H1 (cell line): ENCODE measurements around the gene PDE4D. TPM values are rescaled to one million over a fixed set of nuclear protein-coding genes. Genes with fewer than 3 reads are reported as not detected.

Source experiments
- CTCF ChIA-PET: fragments of 300-600 bp; sonication (Branson Sonifier 250); formaldehyde crosslinking; loops from one replicate; lab custom pipeline; 2021; ENCODE audit not compliant: partially characterized antibody; lab: Charles Lee
- POLR2A ChIA-PET: fragments of 300-600 bp; sonication (Branson Sonifier 250); formaldehyde crosslinking; loops from one replicate; lab custom pipeline; 2021; ENCODE audit warnings: inconsistent platforms; ENCODE audit not compliant: partially characterized antibody; lab: Charles Lee
- DNase-seq, 2 experiments: peaks; one replicate each; pipeline versions ENCODE4 v3.0.0 to v3.0.0-alpha.2; 2010 to 2022; ENCODE audit warnings: low spot score in 2 of 2, low read depth in 1 of 2, mixed read lengths in 1 of 2
- FAIRE-seq: peaks from 2 replicates; lab custom pipeline; 2011; peaks lifted over from hg19 to GRCh38; lab: Jason Lieb, UNC
- H2AFZ ChIP-seq: 2 replicates; pipeline ENCODE4 v1.8.1; 2012; ENCODE audit warnings: low read length, inconsistent platforms
- H2AK5ac ChIP-seq: 2 replicates; pipeline ENCODE4 v1.6.1; 2013; ENCODE audit warnings: low read depth, low read length
- H2BK120ac ChIP-seq: replicated peaks from 2 replicates; pipeline ENCODE3; 2013; ENCODE audit warnings: low read depth, low read length, inconsistent platforms
- H2BK12ac ChIP-seq: 2 replicates; pipeline ENCODE4 v1.6.1; 2013; ENCODE audit warnings: low read depth, low read length
- H2BK15ac ChIP-seq: 2 replicates; pipeline ENCODE4 v1.6.1; 2013; ENCODE audit warnings: low read length
- H2BK20ac ChIP-seq: 2 replicates; pipeline ENCODE4 v1.6.1; 2013; ENCODE audit warnings: low read length
- H2BK5ac ChIP-seq: 2 replicates; pipeline ENCODE4 v1.6.1; 2013; ENCODE audit warnings: low read depth, low read length
- H3K14ac ChIP-seq: 2 replicates; pipeline ENCODE4 v1.6.1; 2013; ENCODE audit warnings: inconsistent platforms; ENCODE audit not compliant: insufficient read length
- H3K18ac ChIP-seq: 2 replicates; pipeline ENCODE4 v1.6.1; 2013; ENCODE audit warnings: low read length; ENCODE audit errors: extremely low read depth
- H3K23ac ChIP-seq: 2 replicates; pipeline ENCODE4 v1.6.1; 2013; ENCODE audit warnings: inconsistent platforms; ENCODE audit not compliant: insufficient read length
- H3K23me2 ChIP-seq: 2 replicates; pipeline ENCODE4 v1.6.1; 2013; ENCODE audit warnings: low read depth, low read length
- H3K27ac ChIP-seq: 2 replicates; pipeline ENCODE4 v1.6.1; 2011; ENCODE audit warnings: low read depth, low read length, inconsistent platforms
- H3K27me3 ChIP-seq, 4 experiments: replicated peaks in 1 of 4; 1 replicate in 1 of 4; 2 replicates in 3 of 4; pipeline versions ENCODE4 v1.6.1 to v1.8.1; 2011 to 2013; ENCODE audit warnings: low read length in 3 of 4, mild to moderate bottlenecking in 3 of 4, inconsistent platforms in 2 of 4, mixed read lengths in 2 of 4, moderate library complexity in 1 of 4; ENCODE audit not compliant: control insufficient read depth in 3 of 4, insufficient read depth in 3 of 4; ENCODE audit errors: extremely low read depth in 1 of 4
- H3K36me3 ChIP-seq, 4 experiments: 2 replicates each; pipeline versions ENCODE4 v1.6.1 to v1.8.1; 2011 to 2013; ENCODE audit warnings: mild to moderate bottlenecking in 4 of 4, low read length in 3 of 4, moderate library complexity in 2 of 4, control low read depth in 1 of 4, inconsistent platforms in 1 of 4; ENCODE audit not compliant: insufficient read depth in 4 of 4, control insufficient read depth in 2 of 4
- H3K4ac ChIP-seq: replicated peaks from 2 replicates; pipeline ENCODE3; 2013; ENCODE audit warnings: low read length, low read depth, mixed read lengths, inconsistent platforms; ENCODE audit not compliant: insufficient read length
- H3K4me1 ChIP-seq, 4 experiments: replicated peaks in 1 of 4; 1 replicate in 1 of 4; 2 replicates in 3 of 4; pipeline versions ENCODE4 v1.6.1 to v1.8.1; 2011 to 2013; ENCODE audit warnings: low read length in 3 of 4, inconsistent platforms in 2 of 4, mixed read lengths in 1 of 4; ENCODE audit not compliant: insufficient read depth in 4 of 4, control insufficient read depth in 3 of 4
- H3K4me2 ChIP-seq, 2 experiments: 2 replicates each; pipeline versions ENCODE4 v1.6.1 to v1.8.1; 2011 to 2013; ENCODE audit warnings: low read depth in 2 of 2, low read length in 2 of 2, control low read depth in 1 of 2, inconsistent platforms in 1 of 2, mild to moderate bottlenecking in 1 of 2; ENCODE audit not compliant: insufficient read depth in 1 of 2
- H3K4me3 ChIP-seq, 4 experiments: fragments of 200-600, 300-600 bp in 1 of 4; sonication (generic), shearing (Covaris generic), sonication (Bioruptor Twin) in 1 of 4; 2 replicates each; pipeline versions ENCODE4 v1.5.1 to v1.8.1; 2011 to 2016; ENCODE audit warnings: low read length in 4 of 4, low read depth in 3 of 4, control low read depth in 2 of 4, inconsistent platforms in 2 of 4, mild to moderate bottlenecking in 2 of 4, mixed read lengths in 1 of 4, moderate library complexity in 1 of 4; ENCODE audit not compliant: insufficient read depth in 2 of 4; ENCODE audit errors: extremely low read depth in 1 of 4
- H3K56ac ChIP-seq: replicated peaks from 2 replicates; pipeline ENCODE3; 2013; ENCODE audit warnings: low read depth, mild to moderate bottlenecking, mixed read lengths, low read length, inconsistent platforms; ENCODE audit not compliant: insufficient read length
- H3K79me1 ChIP-seq: 2 replicates; pipeline ENCODE4 v1.6.1; 2013; ENCODE audit warnings: low read depth, low read length, control low read depth
- H3K79me2 ChIP-seq, 2 experiments: 2 replicates each; pipeline versions ENCODE4 v1.6.1 to v1.8.1; 2012 to 2013; ENCODE audit warnings: low read length in 2 of 2, mild to moderate bottlenecking in 2 of 2, inconsistent platforms in 1 of 2; ENCODE audit not compliant: insufficient read depth in 2 of 2, control insufficient read depth in 1 of 2
- H3K9ac ChIP-seq, 4 experiments: replicated peaks in 1 of 4; 1 replicate in 1 of 4; 2 replicates in 3 of 4; pipeline versions ENCODE4 v1.6.1 to v1.8.1; 2011 to 2013; ENCODE audit warnings: low read depth in 3 of 4, low read length in 3 of 4, control low read depth in 2 of 4, mild to moderate bottlenecking in 2 of 4, moderate library complexity in 2 of 4, inconsistent platforms in 1 of 4; ENCODE audit errors: extremely low read depth in 1 of 4
- H3K9me3 ChIP-seq, 2 experiments: 2 replicates each; pipeline versions ENCODE4 v1.6.1 to v1.8.1; 2012 to 2013; ENCODE audit warnings: mild to moderate bottlenecking in 2 of 2, moderate library complexity in 2 of 2, control low read depth in 1 of 2, inconsistent platforms in 1 of 2, low read depth in 1 of 2, low read length in 1 of 2, mixed read lengths in 1 of 2; ENCODE audit not compliant: insufficient read depth in 2 of 2
- H4K20me1 ChIP-seq, 2 experiments: replicated peaks in 1 of 2; 2 replicates each; pipeline versions ENCODE3 to v1.8.1; 2011 to 2013; ENCODE audit warnings: inconsistent platforms in 2 of 2, low read length in 2 of 2, mild to moderate bottlenecking in 1 of 2; ENCODE audit not compliant: insufficient read depth in 2 of 2, control insufficient read depth in 1 of 2
- H4K5ac ChIP-seq: 2 replicates; pipeline ENCODE4 v1.6.1; 2013; ENCODE audit warnings: low read length, low read depth, mixed read lengths, inconsistent platforms; ENCODE audit not compliant: insufficient read length
- H4K8ac ChIP-seq: 2 replicates; pipeline ENCODE4 v1.8.0; 2013; ENCODE audit warnings: mild to moderate bottlenecking, moderate library complexity, low read length, inconsistent platforms; ENCODE audit not compliant: insufficient read depth; ENCODE audit errors: extremely low read depth
- H4K91ac ChIP-seq: replicated peaks from 2 replicates; pipeline ENCODE3; 2013; ENCODE audit warnings: low read length, mixed read lengths, inconsistent platforms; ENCODE audit not compliant: insufficient read length
- GABPA ChIP-seq: IDR thresholded peaks from 2 replicates; pipeline ENCODE4 v1.6.1; 2011; ENCODE audit warnings: mild to moderate bottlenecking, low read length, moderate library complexity, borderline replicate concordance; ENCODE audit not compliant: insufficient read depth
- KDM5A ChIP-seq: fragments of 200-600 bp; IDR thresholded peaks from 2 replicates; pipeline ENCODE4 v1.7.1; 2012; ENCODE audit warnings: mild to moderate bottlenecking, low read length, inconsistent platforms, mixed read lengths
- MAFK ChIP-seq: IDR thresholded peaks from 2 replicates; pipeline ENCODE4 v1.6.1; 2012; ENCODE audit warnings: low read depth, mild to moderate bottlenecking, improper control_type of control experiment, low read length
- NANOG ChIP-seq: IDR thresholded peaks from 2 replicates; pipeline ENCODE4 v1.6.1; 2011; ENCODE audit warnings: low read length, low read depth, mild to moderate bottlenecking, inconsistent platforms; ENCODE audit not compliant: insufficient read depth, poor library complexity, severe bottlenecking
- RBBP5 ChIP-seq: IDR thresholded peaks from 2 replicates; pipeline ENCODE4 v1.7.1; 2012; ENCODE audit warnings: low read depth, mild to moderate bottlenecking, inconsistent platforms, low read length, moderate library complexity, borderline replicate concordance
- TEAD4 ChIP-seq: IDR thresholded peaks from 2 replicates; pipeline ENCODE4 v1.6.1; 2012; ENCODE audit warnings: low read depth, low read length, inconsistent platforms, mixed read lengths
- YY1 ChIP-seq: IDR thresholded peaks from 2 replicates; pipeline ENCODE4 v1.6.1; 2011; ENCODE audit warnings: low read depth, mild to moderate bottlenecking, low read length
- WGBS, 2 experiments: shearing (Covaris generic) in 1 of 2; methylation state at CpG; one replicate each; pipeline versions ENCODE4 v1.1.6 to v1.1.7; 2013 to 2015; ENCODE audit warnings: low lambda C conversion rate in 2 of 2, mixed read lengths in 2 of 2, inconsistent platforms in 1 of 2, low coverage in 1 of 2, missing lambda C conversion rate in 1 of 2; ENCODE audit not compliant: insufficient replicate concordance in 2 of 2, insufficient coverage in 1 of 2, insufficient read length in 1 of 2; ENCODE audit errors: extremely low coverage in 1 of 2, missing lambda C conversion rate in 1 of 2; 5-methylcytosine and 5-hydroxymethylcytosine counted together
- polyA plus RNA-seq, 7 experiments: library from polyadenylated mRNA; depleted of rRNA in 3 of 7; stranded (reverse) in 5 of 7; unstranded in 2 of 7; fragments of >200 nt in 5 of 7; fragments of 200-250 nt in 2 of 7; gene quantifications; 1 replicate in 5 of 7; 2 replicates in 1 of 7; 4 replicates in 1 of 7; pipeline versions ENCODE4 v1.2.1 to v1.2.3, GENCODE V29; 2011 to 2013; ENCODE audit warnings: missing spikeins in 2 of 7, mixed read lengths in 2 of 7
- total RNA-seq: library from RNA; stranded (reverse); fragmentation: NEBNext Ultra II Directional; extraction: Animal tissue kit (Norgen Biotek cat#: 25700); gene quantifications from 2 replicates; pipeline ENCODE4 v1.2.1, GENCODE V29; 2021

The PDE4D gene
- total and polyA plus RNA-seq, 2 of the 8 experiments (the other 6 are each of a cell fraction or from before 2014, with no cell fraction given): 2.3 to 3.7 TPM

DNA sequence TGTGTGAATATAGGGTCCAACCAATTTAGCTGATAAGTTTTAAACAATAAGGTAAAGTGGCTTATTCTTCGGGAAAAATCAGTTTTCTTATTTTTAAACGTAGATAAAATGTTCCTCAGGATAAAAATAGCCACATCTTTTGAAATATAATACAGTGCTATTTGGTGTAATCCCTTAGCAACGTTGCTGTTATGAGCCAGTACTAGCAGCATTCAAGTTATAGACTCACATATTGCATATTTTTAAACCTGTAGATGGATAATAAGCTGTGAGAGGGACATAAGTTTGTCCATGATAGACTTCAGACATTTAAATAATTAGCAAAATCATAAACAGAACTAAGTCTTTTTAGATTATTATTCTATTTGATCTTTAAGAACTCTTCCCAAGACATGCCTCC, 6.3 kb downstream of the PDE4D start:
- no peak overlapping the region for H2BK20ac ChIP-seq
- no peak overlapping the region for H2BK12ac ChIP-seq
- no peaks in the 10 kb centered on the region for H4K20me1 ChIP-seq
- H2BK120ac ChIP-seq: no peak overlapping the region
- DNase-seq: no peak
- no peak for FAIRE-seq
- POLR2A ChIA-PET: no interaction called here
- H4K5ac ChIP-seq: no peak overlapping the region
- no peak overlapping the region for H3K18ac ChIP-seq
- no peak overlapping the region for H3K4ac ChIP-seq
- H2BK5ac ChIP-seq: no peak overlapping the region
- no peaks in the 10 kb centered on the region for H3K9me3 ChIP-seq
- no peak overlapping the region for H3K14ac ChIP-seq
- H3K79me2 ChIP-seq: no peaks in the 10 kb centered on the region
- H2BK15ac ChIP-seq: no peak overlapping the region
- no peak overlapping the region for H4K91ac ChIP-seq
- H3K9ac ChIP-seq: no peak overlapping the region
- CTCF ChIA-PET: interaction anchor here (1.5 kb wide), 1 partner anchor 68 kb away, joined by 3 read pairs; no protein-coding TSS in a partner anchor
- H3K23ac ChIP-seq: no peak overlapping the region
- H3K4me1 ChIP-seq: peaks cover 0 to 1% (median 0%) of the 10 kb centered on the region in 4 experiments; a peak in 2 of 7 replicates
- H3K4me2 ChIP-seq: no peak overlapping the region
- H3K27ac ChIP-seq: no peak overlapping the region
- peaks cover 3 to 12% (median 10%) of the 10 kb centered on the region in 4 experiments for H3K27me3 ChIP-seq
- H2AFZ ChIP-seq: no peak overlapping the region
- H2AK5ac ChIP-seq: no peak overlapping the region
- H4K8ac ChIP-seq: no peak overlapping the region
- H3K79me1 ChIP-seq: no peaks in the 10 kb centered on the region
- no peak overlapping the region for H3K4me3 ChIP-seq
- peaks cover 3% of the 10 kb centered on the region for H3K23me2 ChIP-seq
- H3K56ac ChIP-seq: no peak overlapping the region
- WGBS, 2 experiments: 91% methylated on average over 3 of the region's 3 CpGs; no CpG with 5 or more reads in 1 of the 2 experiments
- H3K36me3 ChIP-seq: no peaks in the 10 kb centered on the region
- TF ChIP-seq TEAD4 (no peak), RBBP5 (no peak), NANOG (no peak), KDM5A (no peak), GABPA (no peak), YY1 (no peak), MAFK (no peak)
